GM12874 (cell line): ENCODE measurements around the gene SRCAP.

Source experiments
- TF ChIP-seq, protein P1 (sequence below): IDR thresholded peaks from 2 replicates; pipeline ENCODE4 v1.5.1; 2011; ENCODE audit warnings: low read depth, mild to moderate bottlenecking, control low read depth, low read length, moderate library complexity; ENCODE audit not compliant: insufficient read depth

Gene SRCAP

DNA sequence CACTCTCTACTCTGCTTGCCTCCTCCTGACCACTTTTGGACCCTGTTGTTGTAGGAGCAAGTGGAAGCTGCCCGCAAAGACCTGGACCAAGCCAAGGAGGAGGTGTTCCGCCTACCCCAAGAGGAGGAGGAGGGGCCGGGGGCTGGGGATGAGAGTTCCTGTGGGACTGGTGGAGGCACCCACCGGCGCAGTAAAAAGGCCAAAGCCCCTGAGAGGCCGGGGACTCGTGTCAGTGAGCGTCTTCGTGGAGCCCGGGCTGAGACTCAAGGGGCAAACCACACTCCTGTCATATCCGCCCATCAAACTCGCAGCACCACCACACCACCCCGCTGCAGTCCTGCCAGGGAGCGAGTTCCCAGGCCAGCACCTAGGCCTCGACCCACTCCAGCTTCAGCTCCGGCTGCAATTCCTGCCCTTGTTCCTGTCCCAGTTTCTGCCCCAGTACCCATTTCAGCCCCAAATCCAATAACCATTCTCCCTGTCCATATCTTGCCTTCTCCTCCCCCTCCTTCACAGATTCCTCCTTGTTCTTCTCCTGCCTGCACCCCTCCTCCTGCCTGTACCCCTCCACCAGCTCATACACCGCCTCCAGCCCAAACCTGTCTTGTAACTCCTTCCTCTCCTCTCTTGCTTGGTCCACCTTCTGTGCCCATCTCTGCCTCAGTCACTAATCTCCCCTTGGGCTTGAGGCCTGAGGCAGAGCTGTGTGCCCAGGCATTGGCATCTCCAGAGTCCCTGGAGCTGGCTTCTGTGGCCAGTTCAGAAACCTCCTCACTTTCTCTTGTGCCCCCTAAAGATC is 38.2 kb downstream of the SRCAP start:
- TF ChIP-seq, protein P1, sequence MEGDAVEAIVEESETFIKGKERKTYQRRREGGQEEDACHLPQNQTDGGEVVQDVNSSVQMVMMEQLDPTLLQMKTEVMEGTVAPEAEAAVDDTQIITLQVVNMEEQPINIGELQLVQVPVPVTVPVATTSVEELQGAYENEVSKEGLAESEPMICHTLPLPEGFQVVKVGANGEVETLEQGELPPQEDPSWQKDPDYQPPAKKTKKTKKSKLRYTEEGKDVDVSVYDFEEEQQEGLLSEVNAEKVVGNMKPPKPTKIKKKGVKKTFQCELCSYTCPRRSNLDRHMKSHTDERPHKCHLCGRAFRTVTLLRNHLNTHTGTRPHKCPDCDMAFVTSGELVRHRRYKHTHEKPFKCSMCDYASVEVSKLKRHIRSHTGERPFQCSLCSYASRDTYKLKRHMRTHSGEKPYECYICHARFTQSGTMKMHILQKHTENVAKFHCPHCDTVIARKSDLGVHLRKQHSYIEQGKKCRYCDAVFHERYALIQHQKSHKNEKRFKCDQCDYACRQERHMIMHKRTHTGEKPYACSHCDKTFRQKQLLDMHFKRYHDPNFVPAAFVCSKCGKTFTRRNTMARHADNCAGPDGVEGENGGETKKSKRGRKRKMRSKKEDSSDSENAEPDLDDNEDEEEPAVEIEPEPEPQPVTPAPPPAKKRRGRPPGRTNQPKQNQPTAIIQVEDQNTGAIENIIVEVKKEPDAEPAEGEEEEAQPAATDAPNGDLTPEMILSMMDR, result no peak

DNA sequence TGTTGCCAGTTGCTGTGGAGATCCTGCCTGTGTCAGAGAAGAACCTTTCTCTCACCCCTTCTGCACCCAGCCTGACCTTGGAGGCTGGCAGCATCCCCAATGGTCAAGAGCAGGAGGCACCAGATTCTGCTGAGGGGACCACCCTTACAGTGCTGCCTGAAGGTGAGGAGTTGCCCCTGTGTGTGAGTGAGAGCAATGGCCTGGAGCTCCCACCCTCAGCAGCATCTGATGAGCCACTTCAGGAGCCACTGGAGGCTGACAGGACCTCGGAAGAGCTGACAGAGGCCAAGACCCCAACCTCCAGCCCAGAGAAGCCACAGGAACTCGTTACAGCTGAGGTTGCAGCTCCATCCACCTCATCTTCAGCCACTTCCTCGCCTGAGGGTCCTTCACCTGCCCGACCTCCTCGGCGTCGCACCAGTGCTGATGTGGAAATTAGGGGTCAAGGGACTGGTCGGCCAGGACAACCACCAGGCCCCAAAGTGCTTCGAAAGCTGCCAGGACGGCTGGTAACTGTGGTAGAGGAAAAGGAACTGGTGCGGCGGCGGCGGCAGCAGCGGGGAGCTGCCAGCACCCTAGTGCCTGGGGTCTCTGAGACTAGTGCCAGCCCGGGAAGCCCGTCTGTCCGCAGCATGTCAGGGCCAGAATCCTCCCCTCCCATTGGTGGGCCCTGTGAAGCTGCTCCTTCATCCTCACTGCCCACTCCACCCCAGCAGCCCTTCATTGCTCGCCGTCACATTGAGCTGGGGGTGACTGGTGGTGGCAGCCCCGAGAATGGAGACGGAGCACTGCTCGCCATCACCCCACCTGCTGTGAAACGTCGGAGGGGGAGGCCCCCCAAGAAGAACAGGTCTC is 39.0 kb downstream of the SRCAP start:
- TF ChIP-seq, protein P1, result no peak

DNA sequence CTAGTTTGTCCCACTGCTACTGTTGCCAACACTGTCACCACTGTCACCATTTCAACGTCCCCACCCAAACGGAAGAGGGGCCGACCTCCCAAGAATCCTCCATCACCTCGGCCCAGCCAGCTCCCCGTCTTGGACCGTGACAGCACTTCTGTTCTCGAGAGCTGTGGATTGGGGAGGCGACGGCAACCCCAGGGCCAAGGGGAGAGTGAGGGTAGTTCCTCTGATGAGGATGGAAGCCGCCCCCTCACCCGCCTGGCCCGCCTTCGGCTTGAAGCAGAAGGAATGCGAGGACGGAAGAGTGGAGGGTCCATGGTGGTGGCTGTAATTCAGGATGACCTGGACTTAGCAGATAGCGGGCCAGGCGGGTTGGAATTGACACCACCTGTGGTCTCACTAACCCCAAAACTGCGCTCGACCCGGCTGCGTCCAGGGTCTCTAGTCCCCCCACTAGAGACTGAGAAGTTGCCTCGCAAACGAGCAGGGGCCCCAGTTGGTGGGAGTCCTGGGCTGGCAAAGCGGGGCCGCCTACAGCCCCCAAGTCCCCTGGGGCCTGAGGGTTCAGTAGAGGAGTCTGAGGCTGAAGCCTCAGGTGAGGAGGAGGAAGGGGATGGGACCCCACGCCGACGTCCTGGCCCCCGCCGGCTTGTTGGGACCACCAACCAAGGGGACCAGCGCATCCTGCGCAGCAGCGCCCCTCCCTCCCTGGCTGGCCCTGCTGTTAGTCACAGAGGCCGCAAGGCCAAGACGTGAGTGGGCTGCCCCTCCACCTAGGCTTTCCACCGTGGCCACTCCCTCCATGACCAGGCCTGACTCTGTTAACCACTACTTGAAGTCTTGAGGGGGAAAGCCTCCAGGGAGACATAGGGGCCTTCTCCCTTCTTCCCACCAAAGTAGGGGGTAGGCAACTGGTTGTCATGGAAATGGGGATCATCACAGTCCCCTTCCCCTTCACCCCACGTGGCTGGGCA is 40.3 kb downstream of the SRCAP start:
- TF ChIP-seq, protein P1, result no peak

DNA sequence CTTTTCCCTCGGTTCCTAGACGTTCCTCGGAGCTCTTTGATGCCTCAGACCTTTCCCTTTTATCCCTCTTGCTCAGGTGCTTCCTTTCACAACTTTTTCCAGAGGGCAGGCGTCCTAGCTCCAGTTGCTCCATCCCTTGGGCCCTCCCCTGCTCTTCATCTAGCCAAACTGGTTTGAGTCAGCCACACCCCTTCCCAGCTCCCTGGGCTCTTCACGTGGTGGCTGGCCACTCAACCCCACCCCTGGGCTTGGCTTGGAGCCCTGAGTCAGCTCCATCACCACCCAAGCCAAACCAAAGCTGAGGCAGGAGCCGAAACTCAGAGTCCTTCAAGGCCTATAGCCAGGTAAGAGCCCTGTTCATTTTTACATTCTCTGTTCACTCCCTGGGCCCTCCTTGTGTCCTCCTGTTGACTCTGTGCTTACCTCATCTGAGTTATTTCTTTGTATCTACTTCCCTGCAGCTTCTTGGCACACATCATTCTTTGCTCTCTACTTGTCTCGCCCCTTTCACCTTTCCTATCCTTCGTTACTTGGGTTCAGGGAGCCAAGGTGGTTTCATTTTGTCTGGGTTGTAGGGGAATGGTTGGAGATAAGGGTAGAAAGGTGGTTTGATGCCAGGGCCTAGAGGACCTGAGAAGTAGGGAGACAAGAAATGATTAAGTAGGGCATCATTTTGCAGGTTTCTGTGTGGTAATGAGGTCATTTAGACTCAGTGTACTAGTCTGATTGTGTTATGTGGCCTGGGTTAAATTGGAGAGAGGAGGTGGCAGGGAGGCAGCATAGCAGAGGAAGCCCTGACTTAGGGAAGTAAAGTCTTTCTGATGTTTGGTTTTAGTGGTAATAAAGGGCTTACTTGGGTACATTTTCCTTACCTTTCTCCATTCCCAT is 41.6 kb downstream of the SRCAP start:
- TF ChIP-seq, protein P1, result no peak

DNA sequence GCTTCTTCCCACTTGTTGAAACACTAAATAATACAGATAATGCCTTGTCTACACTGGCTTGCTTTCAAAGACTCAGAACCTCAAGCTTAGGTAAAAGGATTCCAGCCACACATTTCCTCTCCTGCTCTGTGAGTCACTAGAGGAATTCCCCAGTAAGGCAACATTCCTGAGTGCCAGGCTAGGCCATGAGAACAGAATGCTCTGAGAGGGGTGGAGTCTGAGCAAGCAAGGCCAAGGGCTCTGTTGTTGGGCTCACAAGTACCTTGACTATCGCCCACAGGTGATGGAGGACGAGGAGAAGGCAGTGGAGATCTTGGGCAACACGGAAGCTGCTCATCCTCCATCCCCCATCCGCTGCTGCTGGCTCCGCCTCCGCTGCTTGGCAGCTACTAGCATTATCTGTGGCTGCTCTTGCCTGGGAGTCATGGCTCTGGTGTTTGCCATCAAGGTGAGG is 42.5 kb downstream of the SRCAP start:
- TF ChIP-seq, protein P1, result no peak

DNA sequence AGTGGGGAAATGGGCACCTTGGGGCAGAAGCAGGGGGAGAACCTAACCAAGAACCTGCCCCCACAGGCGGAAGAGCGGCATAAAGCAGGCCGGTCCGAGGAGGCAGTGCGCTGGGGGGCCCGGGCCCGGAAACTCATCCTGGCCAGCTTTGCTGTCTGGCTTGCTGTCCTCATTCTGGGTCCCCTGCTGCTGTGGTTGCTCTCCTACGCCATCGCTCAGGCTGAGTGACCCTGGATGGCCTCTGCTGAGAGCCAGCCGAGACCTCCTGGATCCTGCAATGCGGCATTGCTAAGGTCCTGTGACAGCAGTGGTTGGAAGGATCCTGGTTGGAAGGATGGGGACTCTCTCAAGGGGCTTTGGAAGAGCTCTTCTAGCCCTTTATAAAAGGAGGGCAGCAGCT is 44.7 kb downstream of the SRCAP start:
- TF ChIP-seq, protein P1, result no peak
